PC-3 (cell line): ENCODE measurements around the gene C1orf159.

Experiments used
- EZH2phosphoT487 ChIP-seq: fragments of 300-600 bp; sonication (generic); IDR thresholded peaks from 2 replicates; pipeline ENCODE4 v1.6.1; 2018; ENCODE audit warnings: mild to moderate bottlenecking, antibody characterized with exemption, low read length, borderline replicate concordance
- TF ChIP-seq, protein P1 (sequence below): fragments of 300-600 bp; sonication (generic); conservative IDR thresholded peaks from 2 replicates; pipeline ENCODE4 v1.5.1; 2017; ENCODE audit warnings: antibody characterized with exemption, low read depth, mild to moderate bottlenecking, low read length

DNA sequence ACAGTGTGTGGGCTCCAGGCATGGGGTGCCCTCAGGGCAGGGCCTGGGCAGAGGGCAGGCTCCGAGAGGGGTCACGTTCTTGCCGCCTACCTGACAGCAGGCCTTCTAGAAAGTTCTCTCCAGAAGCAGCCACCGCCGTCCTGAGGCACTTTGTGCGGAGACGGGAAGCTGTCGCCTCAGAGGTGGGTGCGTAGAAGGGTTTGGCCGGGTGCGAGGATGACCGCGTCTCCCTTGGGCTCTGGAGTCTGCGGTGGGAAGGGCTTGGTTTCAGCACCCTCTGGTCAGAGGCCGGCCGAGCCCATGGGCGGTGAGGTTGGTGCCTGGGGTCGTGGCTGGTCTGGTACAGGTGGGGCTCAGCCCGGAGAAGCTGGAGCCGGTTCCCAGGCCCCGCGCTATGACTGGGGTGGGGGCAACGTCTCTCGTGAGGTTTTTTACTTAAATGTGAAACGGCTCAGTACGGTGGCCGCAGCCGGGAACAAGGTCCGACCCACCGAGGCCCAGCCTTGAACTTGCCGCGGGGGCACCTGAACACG is 47.7 kb upstream of the C1orf159 start:
- TF ChIP-seq, protein P1, sequence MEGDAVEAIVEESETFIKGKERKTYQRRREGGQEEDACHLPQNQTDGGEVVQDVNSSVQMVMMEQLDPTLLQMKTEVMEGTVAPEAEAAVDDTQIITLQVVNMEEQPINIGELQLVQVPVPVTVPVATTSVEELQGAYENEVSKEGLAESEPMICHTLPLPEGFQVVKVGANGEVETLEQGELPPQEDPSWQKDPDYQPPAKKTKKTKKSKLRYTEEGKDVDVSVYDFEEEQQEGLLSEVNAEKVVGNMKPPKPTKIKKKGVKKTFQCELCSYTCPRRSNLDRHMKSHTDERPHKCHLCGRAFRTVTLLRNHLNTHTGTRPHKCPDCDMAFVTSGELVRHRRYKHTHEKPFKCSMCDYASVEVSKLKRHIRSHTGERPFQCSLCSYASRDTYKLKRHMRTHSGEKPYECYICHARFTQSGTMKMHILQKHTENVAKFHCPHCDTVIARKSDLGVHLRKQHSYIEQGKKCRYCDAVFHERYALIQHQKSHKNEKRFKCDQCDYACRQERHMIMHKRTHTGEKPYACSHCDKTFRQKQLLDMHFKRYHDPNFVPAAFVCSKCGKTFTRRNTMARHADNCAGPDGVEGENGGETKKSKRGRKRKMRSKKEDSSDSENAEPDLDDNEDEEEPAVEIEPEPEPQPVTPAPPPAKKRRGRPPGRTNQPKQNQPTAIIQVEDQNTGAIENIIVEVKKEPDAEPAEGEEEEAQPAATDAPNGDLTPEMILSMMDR = no peak
- no peak for TF ChIP-seq EZH2phosphoT487
